ENCODE measurements around the gene MT1B. TPM values are rescaled to one million over a fixed set of nuclear protein-coding genes. Genes with fewer than 3 reads are reported as not detected.

MT1B gene
- total and polyA plus RNA-seq, 9 of the 15 experiments (the other 6 are each of a cell fraction or from before 2014, with no cell fraction given): not detected

- POLR2A ChIA-PET: interaction anchor here (0.8 to 1.3 kb wide), 3 partner anchors 35 to 334 kb away, joined by 3 to 6 read pairs (median 3); partner anchors contain the start of gene MT2A
- in situ Hi-C loops (cut with MboI): no loop called here
- Histone ChIP-seq H3K36me3 (ENCODE audit: control insufficient read depth, insufficient read depth, low read length) (no peaks in the 10 kb centered on the region), H4K20me1 (replicated peaks; ENCODE audit: control insufficient read depth, insufficient read depth, low read length) (no peaks in the 10 kb centered on the region; the same call in 1 of the 2 replicates), H3K4me3 (no peak overlapping the region), H3K9me1 (ENCODE audit: control insufficient read depth, insufficient read depth, low read length) (no peaks in the 10 kb centered on the region), H3K9ac (ENCODE audit: insufficient read depth in 1 of 2, low read depth in 2 of 2, low read length in 2 of 2) (0 out of 4 replicates have a peak overlapping the region, but pooled peaks of 1 of the 2 experiments have one; percentile 29), H3K4me1 (replicated peaks in 1 of 2; ENCODE audit: control insufficient read depth in 2 of 2, insufficient read depth in 2 of 2, low read length in 2 of 2) (peaks cover 3 to 17% of the 10 kb centered on the region in 2 experiments; a peak in 3 of 5 replicates), H3K4me2 (ENCODE audit: insufficient read depth, low read length) (peak overlapping the region; percentile 48), H3K27me3 (ENCODE audit: control insufficient read depth in 2 of 2, insufficient read depth in 2 of 2, low read length in 2 of 2) (peaks cover 27 to 63% of the 10 kb centered on the region in 2 experiments), H3K9me3 (replicated peaks; ENCODE audit: control insufficient read depth, insufficient read depth, low read depth, low read length) (no peaks in the 10 kb centered on the region), H3K79me2 (ENCODE audit: control insufficient read depth, insufficient read depth, low read length) (no peaks in the 10 kb centered on the region), H3K27ac (ENCODE audit: extremely low read depth, low read depth, low read length) (no peak overlapping the region), H2AFZ (ENCODE audit: low read depth, low read length) (peak overlapping the region; percentile 60)
- no peak for FAIRE-seq
- intact Hi-C loops (cut with micrococcal nuclease): no loop called here
- ATAC-seq: peak; percentile 95
- WGBS (ENCODE audit: insufficient coverage, low coverage, missing lambda C conversion rate): under 1% methylated on average over 37 of the region's 42 CpGs
- CTCF ChIA-PET (ENCODE audit: low intra/inter-chr PET ratio): no interaction called here
- no TSS peak for BruUV-seq (replicated peaks)
- peak; percentile 59 to 85 (median 74) for DNase-seq (ENCODE audit: extremely low read depth in 1 of 4, low spot score in 3 of 4)
- TF ChIP-seq TCF15 (CRISPR knock-in tag; IDR thresholded peaks at IDR 0.05) (no peak), RBM39 (optimal IDR thresholded peaks at IDR 0.05; ENCODE audit: low read depth, low read length) (no peak), ATF1 (CRISPR knock-in tag; IDR thresholded peaks at IDR 0.05) (no peak), ATF1 (tag; IDR thresholded peaks at IDR 0.05) (peak; percentile 54), ZNF311 (CRISPR knock-in tag; IDR thresholded peaks at IDR 0.05) (no peak), SAFB2 (IDR thresholded peaks at IDR 0.05; ENCODE audit: borderline replicate concordance, low read depth, low read length, severe bottlenecking) (no peak), STAT5B (CRISPR knock-in tag; IDR thresholded peaks at IDR 0.05) (no peak), ZNF655 (CRISPR knock-in tag; IDR thresholded peaks at IDR 0.05) (no peak), ZNF253 (CRISPR knock-in tag; conservative IDR thresholded peaks at IDR 0.05) (no peak), CBX2 (IDR thresholded peaks at IDR 0.05; ENCODE audit: insufficient read depth, low read length, poor library complexity, severe bottlenecking) (no peak), NFXL1 (CRISPR knock-in tag; IDR thresholded peaks at IDR 0.05) (no peak), CREB5 (CRISPR knock-in tag; IDR thresholded peaks at IDR 0.05) (no peak), CTCF (IDR thresholded peaks at IDR 0.05 in 2 of 3, conservative IDR thresholded peaks at IDR 0.05 in 1 of 3; ENCODE audit: insufficient read depth in 2 of 3, low read depth in 1 of 3, low read length in 3 of 3) (peak; percentile 37 to 46 (median 44); a peak in 4 of 6 replicates), MITF (IDR thresholded peaks at IDR 0.05) (no peak)
Measured at GRCh38 chr16:56643080-56643778, 8.5 kb upstream of the MT1B start.
